Ovary (tissue), 3 donors: ENCODE measurements around the gene ZNF609.

Source experiments
- CTCF ChIP-seq, 3 donors: fragments of 450-650 bp in 2 of 3; fragments of 200-600 bp in 1 of 3; IDR thresholded peaks; one replicate each; pipeline versions ENCODE4 v1.5.1 to v1.8.0; 2016 to 2022; ENCODE audit warnings: antibody characterized with exemption in 3 of 3, mild to moderate bottlenecking in 1 of 3
- POLR2A ChIP-seq: fragments of 450-650 bp; IDR thresholded peaks from one replicate; pipeline ENCODE4 v1.6.1; 2017; ENCODE audit warnings: antibody characterized with exemption, mild to moderate bottlenecking, moderate library complexity
- donor health status: DM: no; HTN: no; CAD: no.

GRCh38 chr15:64706011-64706911, 245.9 kb downstream of the ZNF609 start:
- TF ChIP-seq CTCF (IDR thresholded peaks at IDR 0.05) (no peak), POLR2A (no peak)
